ENCODE data around the gene VGF.

The VGF gene

GRCh38 chr7:101173752-101174244, 8.4 kb upstream of the VGF start:
- Histone ChIP-seq H3K9ac (ENCODE audit: low read depth, low read length) (peak overlapping the region; percentile 40; the same call in 1 of the 2 replicates), H3K4me1 (ENCODE audit: insufficient read depth, low read length) (peaks cover 7% of the 10 kb centered on the region), H3K9me3 (ENCODE audit: control insufficient read depth, insufficient read depth, low read length) (no peaks in the 10 kb centered on the region), H3K36me3 (ENCODE audit: insufficient read depth, low read length) (no peaks in the 10 kb centered on the region)

- H3K36me3 ChIP-seq (ENCODE audit: insufficient read depth, low read length) = no peaks in the 10 kb centered on the region
- H3K9ac ChIP-seq (ENCODE audit: low read depth, low read length) = peak overlapping the region; percentile 40
- no peaks in the 10 kb centered on the region for H3K9me3 ChIP-seq (ENCODE audit: control insufficient read depth, insufficient read depth, low read length)
- peaks cover 11% of the 10 kb centered on the region for H3K4me1 ChIP-seq (ENCODE audit: insufficient read depth, low read length)
Measured at GRCh38 chr7:101172854-101173751, 7.7 kb upstream of the VGF start.

- Histone ChIP-seq H3K9ac (ENCODE audit: low read depth, low read length) (peak overlapping the region; percentile 40; the same call in 1 of the 2 replicates), H3K36me3 (ENCODE audit: insufficient read depth, low read length) (no peaks in the 10 kb centered on the region), H3K4me1 (ENCODE audit: insufficient read depth, low read length) (peaks cover 16% of the 10 kb centered on the region), H3K9me3 (ENCODE audit: control insufficient read depth, insufficient read depth, low read length) (no peaks in the 10 kb centered on the region)
Measured at GRCh38 chr7:101172005-101172853, 6.9 kb upstream of the VGF start.

GRCh38 chr7:101171442-101171837, 6.1 kb upstream of the VGF start:
- Histone ChIP-seq H3K4me1 (ENCODE audit: insufficient read depth, low read length) (peaks cover 16% of the 10 kb centered on the region), H3K36me3 (ENCODE audit: insufficient read depth, low read length) (no peaks in the 10 kb centered on the region), H3K9me3 (ENCODE audit: control insufficient read depth, insufficient read depth, low read length) (no peaks in the 10 kb centered on the region), H3K9ac (ENCODE audit: low read depth, low read length) (peak overlapping the region; percentile 40; the same call in 1 of the 2 replicates)

GRCh38 chr7:101170617-101171441, 5.5 kb upstream of the VGF start:
- peak overlapping the region; percentile 40 for H3K9ac ChIP-seq (ENCODE audit: low read depth, low read length)
- H3K4me1 ChIP-seq (ENCODE audit: insufficient read depth, low read length) = peaks cover 16% of the 10 kb centered on the region
- H3K36me3 ChIP-seq (ENCODE audit: insufficient read depth, low read length) = no peaks in the 10 kb centered on the region
- no peaks in the 10 kb centered on the region for H3K9me3 ChIP-seq (ENCODE audit: control insufficient read depth, insufficient read depth, low read length)

GRCh38 chr7:101169838-101170551, 4.6 kb upstream of the VGF start:
- Histone ChIP-seq H3K9ac (ENCODE audit: low read depth, low read length) (peak overlapping the region; percentile 53), H3K36me3 (ENCODE audit: insufficient read depth, low read length) (no peaks in the 10 kb centered on the region), H3K4me1 (ENCODE audit: insufficient read depth, low read length) (peaks cover 16% of the 10 kb centered on the region), H3K9me3 (ENCODE audit: control insufficient read depth, insufficient read depth, low read length) (no peaks in the 10 kb centered on the region)

- Histone ChIP-seq H3K9me3 (ENCODE audit: control insufficient read depth, insufficient read depth, low read length) (no peaks in the 10 kb centered on the region), H3K4me1 (ENCODE audit: insufficient read depth, low read length) (peaks cover 16% of the 10 kb centered on the region), H3K9ac (ENCODE audit: low read depth, low read length) (peak overlapping the region; percentile 53), H3K36me3 (ENCODE audit: insufficient read depth, low read length) (no peaks in the 10 kb centered on the region)
Measured at GRCh38 chr7:101169110-101169837, 3.9 kb upstream of the VGF start.

- H3K9ac ChIP-seq (ENCODE audit: low read depth, low read length) = peak overlapping the region; percentile 53; the same call in 1 of the 2 replicates
- no peaks in the 10 kb centered on the region for H3K36me3 ChIP-seq (ENCODE audit: insufficient read depth, low read length)
- peaks cover 16% of the 10 kb centered on the region for H3K4me1 ChIP-seq (ENCODE audit: insufficient read depth, low read length)
- no peaks in the 10 kb centered on the region for H3K9me3 ChIP-seq (ENCODE audit: control insufficient read depth, insufficient read depth, low read length)
Measured at GRCh38 chr7:101168412-101169049, 3.2 kb upstream of the VGF start.

GRCh38 chr7:101167645-101168411, 2.5 kb upstream of the VGF start:
- Histone ChIP-seq H3K4me1 (ENCODE audit: insufficient read depth, low read length) (peaks cover 16% of the 10 kb centered on the region), H3K9ac (ENCODE audit: low read depth, low read length) (peak overlapping the region; percentile 53), H3K36me3 (ENCODE audit: insufficient read depth, low read length) (no peaks in the 10 kb centered on the region), H3K9me3 (ENCODE audit: control insufficient read depth, insufficient read depth, low read length) (no peaks in the 10 kb centered on the region)

- Histone ChIP-seq H3K9ac (ENCODE audit: low read depth, low read length) (peak overlapping the region; percentile 53), H3K36me3 (ENCODE audit: insufficient read depth, low read length) (no peaks in the 10 kb centered on the region), H3K4me1 (ENCODE audit: insufficient read depth, low read length) (peaks cover 16% of the 10 kb centered on the region), H3K9me3 (ENCODE audit: control insufficient read depth, insufficient read depth, low read length) (no peaks in the 10 kb centered on the region)
Measured at GRCh38 chr7:101166909-101167644, 1.7 kb upstream of the VGF start.

GRCh38 chr7:101166648-101166908, 1.2 kb upstream of the VGF start:
- no peaks in the 10 kb centered on the region for H3K9me3 ChIP-seq (ENCODE audit: control insufficient read depth, insufficient read depth, low read length)
- peaks cover 17% of the 10 kb centered on the region for H3K4me1 ChIP-seq (ENCODE audit: insufficient read depth, low read length)
- no peaks in the 10 kb centered on the region for H3K36me3 ChIP-seq (ENCODE audit: insufficient read depth, low read length)
- H3K9ac ChIP-seq (ENCODE audit: low read depth, low read length) = peak overlapping the region; percentile 53

Measured in ES-I3 (cell line).